ENCODE data around the gene STX5.
"Not testable (repeated sequence)": the region's sequence is repeated elsewhere in the genome, so short reads cannot be mapped to it uniquely, and the experiment has no call there.

STX5 gene, protein sequence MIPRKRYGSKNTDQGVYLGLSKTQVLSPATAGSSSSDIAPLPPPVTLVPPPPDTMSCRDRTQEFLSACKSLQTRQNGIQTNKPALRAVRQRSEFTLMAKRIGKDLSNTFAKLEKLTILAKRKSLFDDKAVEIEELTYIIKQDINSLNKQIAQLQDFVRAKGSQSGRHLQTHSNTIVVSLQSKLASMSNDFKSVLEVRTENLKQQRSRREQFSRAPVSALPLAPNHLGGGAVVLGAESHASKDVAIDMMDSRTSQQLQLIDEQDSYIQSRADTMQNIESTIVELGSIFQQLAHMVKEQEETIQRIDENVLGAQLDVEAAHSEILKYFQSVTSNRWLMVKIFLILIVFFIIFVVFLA

DNA sequence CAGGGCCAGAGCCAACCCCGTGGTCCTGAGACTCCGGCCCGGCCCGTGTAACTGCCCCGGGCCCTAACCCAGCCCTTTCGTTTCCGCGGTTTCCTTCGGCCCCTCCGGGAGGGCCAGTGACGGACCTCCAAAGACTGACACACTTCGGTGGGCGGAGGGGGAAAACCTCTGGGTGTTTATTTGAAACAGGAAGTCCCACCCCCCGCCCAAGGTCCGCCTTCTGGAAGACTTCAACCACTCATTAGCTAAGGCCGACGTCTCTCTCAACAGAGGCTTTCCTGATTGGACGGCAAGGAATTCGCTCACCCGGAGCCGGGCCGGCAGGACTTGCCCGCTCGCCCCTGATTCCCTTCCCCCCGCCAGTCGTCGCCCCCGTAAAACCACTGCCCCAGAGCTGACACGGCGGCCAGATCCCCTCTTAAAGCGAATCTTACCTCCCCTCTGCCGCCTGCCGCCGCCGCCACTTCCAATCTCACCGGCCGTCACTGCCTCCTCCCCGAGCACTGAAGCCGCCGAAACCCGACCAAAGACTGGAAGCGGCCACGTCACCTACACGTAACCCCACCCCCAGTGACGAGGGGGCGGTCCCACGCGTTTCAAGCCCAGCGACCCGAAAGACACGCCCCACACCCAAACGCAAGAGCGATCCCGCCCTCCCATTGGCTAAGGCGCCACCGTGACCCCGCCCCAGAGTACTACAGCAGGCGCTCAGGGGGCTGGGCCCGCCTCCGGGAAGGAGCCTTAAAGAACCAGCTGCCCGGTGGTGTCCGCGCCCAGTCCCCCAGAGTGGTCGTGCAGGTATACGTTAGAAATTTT lies at the start of gene STX5:
Gene STX5 (minus strand): TSS at position 532 of the 816 bp plus-strand sequence. CDS start 808 bp downstream, outside the sequence.
- FAIRE-seq, result peak; percentile 91

DNA sequence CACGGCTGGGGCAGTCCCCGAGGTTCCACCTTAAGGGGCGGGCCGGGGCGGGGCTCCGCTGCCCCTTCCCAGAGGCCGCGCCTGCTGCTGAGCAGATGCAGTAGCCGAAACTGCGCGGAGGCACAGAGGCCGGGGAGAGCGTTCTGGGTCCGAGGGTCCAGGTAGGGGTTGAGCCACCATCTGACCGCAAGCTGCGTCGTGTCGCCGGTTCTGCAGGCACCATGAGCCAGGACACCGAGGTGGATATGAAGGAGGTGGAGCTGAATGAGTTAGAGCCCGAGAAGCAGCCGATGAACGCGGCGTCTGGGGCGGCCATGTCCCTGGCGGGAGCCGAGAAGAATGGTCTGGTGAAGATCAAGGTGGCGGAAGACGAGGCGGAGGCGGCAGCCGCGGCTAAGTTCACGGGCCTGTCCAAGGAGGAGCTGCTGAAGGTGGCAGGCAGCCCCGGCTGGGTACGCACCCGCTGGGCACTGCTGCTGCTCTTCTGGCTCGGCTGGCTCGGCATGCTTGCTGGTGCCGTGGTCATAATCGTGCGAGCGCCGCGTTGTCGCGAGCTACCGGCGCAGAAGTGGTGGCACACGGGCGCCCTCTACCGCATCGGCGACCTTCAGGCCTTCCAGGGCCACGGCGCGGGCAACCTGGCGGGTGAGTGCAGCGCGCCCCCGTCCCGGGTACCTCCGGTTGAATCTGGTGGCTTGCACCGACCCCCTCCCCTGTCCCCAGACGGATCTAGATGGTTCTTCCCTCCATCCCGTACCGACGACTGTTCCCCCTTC lies 49.1 kb upstream of the STX5 start, which contains the start of gene SLC3A2:
Gene SLC3A2 (plus strand): TSS at position 94 of the 776 bp plus-strand sequence. CDS start 128 bp downstream, at position 222.
- no peak for FAIRE-seq

DNA sequence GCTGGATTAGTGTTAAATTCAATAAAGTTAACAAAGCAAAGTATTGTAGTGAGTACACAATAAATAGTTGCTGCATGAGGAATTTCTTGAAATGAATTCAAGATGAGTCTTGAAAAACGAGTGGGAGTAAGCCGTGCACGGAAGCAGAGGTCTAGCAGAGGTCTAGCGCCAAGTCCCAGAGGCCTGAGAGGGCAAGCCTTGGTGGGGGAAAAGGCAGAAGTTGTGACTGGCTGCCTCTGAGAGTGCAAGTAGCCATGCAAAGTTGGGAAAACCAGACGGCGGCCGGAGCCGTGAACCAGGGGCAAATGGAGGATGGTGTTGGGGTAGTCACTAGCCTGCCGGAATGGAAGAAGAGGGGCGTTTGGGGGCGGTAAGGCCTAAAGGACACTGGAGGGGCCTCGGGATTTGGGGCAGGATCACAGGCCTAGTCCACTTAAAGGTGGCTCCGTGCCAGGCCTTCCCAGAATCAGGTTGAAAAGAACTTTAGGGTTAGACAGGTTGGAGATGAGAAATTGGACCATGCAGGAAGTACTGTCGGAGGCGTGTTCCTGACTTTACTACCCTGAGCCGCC lies 48.5 kb upstream of the STX5 start:
- no peak for FAIRE-seq

DNA sequence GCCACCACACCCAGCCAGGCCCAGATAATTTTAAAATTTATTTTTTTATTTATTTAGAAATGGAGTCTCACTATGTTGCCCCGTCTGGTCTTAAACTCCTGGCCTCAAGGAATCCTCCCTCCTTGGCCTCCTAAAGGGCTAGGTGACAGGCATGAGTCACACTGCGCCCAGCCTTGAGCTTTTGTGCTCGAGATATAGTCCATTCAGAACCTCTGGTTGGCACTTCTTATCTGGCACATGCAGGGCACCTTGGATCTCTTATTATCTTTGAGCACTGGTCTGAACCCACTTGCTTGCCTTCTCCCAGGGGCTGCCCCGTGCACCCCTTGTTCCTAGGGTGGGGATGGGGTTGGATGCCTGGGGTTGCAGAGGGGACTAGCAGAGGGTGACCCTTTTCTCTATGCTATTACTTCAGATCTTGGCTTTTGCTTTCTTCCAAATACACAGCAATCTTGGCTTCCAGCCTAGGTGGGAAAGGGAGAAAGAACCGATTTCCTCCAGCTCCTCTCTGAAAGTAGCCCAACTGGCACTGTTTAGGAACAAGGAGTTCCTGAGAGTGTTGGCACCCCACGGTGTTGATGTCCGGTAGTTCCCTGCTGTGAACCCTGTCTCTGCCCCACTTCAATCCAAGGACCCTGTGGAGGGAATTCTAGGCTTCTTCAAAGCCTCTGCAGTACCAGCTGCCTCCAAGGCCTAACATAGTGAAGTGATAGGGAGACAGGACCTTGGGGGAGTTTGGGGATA lies 47.6 kb upstream of the STX5 start:
- no peak for FAIRE-seq

DNA sequence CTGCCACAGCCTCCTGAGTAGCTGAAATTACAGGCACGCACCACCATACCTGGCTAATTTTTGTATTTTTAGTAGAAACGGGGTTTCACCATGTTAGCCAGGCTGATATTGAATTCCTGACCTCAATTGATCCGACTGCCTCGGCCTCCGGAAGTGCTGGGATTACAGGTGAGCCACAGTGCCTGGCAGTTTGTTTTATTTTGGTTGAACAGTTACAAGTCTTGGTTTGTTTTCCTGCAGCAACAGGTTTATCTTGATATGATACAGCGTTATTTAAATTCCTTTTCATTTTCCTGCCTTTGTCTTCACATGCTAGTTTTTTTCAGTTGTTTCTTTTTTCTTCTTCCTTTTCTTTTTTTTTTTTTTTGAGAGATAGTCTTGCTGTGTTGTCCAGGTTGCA lies 44.9 kb upstream of the STX5 start:
- no peak for FAIRE-seq

DNA sequence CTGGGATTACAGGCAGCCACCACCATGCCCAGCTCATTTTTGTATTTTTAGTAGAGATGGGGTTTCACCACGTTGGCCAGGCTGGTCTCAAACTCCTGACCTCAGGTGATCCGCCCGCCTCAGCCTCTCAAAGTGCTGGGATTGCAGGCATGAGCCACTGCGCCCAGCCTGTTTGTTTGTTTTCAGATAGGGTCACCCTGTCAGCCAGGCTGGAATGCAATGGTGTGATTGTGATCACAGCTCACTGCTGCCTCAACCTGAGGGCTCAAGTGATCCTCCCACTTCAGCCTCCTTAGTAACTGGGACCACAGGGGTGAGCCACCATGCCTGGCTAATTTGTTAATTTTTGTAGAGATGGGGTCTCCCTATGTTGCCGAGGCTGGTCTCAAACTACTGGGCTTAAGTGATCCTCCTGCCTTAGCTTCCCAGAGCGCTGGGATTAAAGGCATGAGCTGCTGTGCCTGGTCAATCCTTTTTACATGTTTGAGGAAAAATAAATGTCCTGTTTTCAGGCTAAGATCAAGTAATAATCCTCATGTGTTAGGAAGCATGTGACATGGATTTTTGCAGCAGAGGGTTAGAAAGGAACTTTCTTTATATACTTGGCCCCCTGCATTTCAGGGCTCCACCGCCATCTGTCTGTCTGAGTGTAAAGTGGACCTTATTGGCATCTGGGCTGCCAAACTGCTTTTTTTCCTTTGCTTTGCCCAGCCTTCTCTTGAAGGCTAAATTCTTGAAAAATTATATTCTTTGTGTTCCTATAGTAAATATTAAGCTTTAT lies 44.0 kb upstream of the STX5 start:
- FAIRE-seq, result no peak

DNA sequence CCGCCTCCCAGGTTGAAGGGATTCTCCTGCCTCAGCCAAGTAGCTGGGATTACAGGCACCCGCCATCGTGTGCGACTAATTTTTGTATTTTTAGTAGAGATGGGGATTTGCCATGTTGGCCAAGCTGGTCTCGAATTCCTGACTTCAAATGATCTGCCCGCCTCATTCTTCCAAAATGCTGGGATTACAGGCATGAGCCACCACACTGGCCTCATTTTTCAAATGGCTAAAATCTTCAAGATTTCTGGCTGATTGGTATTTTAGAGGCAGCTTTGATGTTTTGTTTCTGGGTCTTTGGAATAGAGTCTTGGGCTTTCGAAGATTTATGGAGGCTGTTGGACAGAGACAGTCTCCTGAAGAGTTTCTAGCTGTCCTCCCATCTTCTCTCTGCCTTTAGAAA lies 43.0 kb upstream of the STX5 start:
- FAIRE-seq, result no peak

DNA sequence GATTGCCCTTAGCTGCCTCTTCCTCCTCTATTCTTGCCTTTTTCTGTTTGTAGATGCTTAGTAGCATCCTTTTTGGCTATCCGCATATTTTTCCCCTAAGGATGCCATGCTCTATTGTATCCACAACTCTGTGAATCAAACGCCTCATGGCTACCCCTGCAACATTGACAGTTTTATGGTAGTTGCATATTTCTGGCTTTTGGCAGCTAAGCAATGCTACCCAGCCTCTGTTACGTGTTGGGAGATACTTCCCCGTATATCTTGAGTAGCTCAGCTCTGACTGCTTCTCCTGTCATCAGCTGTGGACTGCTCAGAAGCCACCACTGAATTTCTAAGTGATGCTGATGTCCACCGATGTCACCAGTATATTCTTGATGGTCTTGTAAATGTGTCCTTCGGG lies 33.8 kb upstream of the STX5 start:
- no peak for FAIRE-seq

DNA sequence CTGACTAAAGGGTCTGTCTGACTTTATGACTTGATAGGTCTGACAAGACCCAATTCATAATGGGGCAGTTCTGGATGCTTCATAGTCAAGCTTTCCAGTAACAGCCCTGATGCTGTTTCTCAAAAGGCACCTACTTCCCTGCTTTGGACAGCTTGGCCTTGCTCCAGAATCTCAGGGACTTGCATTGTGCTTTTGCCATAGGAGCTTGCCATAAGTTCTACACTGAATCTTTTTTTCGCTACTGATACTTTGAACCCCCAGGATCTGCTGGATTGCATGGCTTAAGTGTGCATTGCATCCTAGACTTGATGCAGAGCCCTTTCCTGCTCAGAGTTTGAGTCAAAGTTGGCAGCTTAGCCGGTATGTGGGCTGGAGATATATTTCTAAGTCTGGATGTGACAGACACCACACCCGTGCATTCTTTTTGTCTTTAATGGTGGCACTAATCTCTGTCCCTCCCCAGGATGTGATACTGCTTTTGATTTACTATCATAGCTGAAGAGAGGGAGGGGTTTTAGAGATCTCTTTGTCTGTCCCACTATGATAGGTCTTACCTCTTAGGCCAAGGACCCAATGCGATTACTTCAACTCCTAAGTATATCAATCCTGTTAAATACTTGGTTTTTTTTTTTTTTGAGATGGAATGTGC lies 32.0 kb upstream of the STX5 start:
- FAIRE-seq, result no peak

DNA sequence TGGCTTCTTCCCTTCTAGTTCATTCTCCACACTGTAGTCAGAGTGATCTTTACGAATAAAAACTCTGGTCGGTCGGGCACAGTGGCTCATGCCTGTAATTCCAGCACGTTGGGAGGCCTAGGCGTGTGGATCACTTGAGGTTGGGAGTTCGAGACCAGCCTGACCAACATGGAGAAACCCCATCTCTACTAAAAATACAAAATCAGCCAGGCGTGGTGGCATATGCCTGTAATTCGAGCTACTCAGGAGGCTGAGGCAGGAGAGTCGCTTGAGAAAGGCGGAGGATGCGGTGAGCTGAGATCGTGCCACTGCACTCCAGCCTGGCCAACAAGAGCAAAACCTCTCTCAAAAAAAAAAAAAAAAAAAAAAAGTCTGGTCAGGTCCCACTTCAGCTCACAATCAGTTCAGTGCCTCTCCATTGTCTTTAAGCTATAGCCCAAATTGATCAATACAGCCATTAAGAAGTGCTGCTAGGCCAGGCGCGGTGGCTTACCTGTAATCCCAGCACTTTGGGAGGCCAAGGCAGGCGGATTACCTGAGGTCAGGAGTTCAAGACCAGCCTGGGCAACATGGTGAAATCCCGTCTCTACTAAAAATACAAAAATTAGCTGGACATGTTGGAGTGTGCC lies 29.8 kb upstream of the STX5 start:
- not testable (repeated sequence) for FAIRE-seq

DNA sequence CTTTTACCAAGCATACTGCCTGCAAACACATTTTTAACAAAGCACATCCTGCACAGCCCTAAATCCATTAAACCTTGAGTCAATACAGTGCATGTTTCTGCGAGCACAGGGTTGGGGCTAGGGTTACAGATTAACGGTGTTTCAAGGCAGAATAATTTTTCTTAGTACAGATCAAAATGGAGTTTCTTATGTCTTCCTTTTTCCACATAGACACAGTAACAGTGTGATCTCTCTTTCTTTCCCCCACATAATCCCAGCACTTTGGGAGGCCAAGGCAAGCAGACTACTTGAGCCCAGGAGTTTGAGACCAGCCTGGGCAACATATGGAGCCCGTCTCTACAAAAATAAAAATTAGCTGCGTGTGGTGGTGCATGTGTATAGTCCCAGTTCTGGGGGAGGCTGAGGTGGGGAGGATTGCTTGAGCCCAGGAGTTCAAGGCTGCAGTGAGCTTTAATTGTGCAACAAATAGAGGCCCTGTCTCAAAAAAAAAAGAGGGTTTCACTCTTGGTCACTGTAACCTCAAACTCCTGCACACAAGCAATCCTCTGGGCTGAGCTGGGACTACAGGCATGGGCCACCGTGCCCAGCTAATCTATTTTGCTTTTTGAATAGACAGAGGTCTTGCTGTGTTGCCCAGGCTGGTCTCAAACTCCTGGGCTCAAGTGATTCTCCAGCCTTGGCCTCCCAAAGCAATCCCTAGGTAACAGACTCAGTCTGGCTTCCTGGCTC lies 29.1 kb upstream of the STX5 start:
- FAIRE-seq, result no peak

DNA sequence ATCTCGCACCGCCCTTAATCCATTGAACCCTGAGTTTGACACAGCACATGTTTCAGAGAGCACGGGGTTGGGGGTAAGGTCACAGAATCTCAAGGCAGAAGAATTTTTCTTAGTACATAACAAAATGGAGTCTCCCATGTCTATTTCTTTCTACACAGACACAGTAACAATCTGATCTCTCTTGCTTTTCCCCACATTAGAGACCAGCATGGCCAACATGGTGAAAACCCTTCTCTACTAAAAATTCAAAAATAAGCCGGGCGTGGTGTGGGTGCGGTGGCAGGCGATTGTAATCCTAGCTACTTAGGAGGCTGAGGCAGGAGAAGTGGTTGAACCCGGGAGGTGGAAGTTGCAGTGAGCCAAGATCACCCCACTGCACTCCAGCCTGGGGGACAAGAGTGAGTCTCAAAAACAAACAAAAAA lies 27.4 kb upstream of the STX5 start:
- not testable (repeated sequence) for FAIRE-seq

DNA sequence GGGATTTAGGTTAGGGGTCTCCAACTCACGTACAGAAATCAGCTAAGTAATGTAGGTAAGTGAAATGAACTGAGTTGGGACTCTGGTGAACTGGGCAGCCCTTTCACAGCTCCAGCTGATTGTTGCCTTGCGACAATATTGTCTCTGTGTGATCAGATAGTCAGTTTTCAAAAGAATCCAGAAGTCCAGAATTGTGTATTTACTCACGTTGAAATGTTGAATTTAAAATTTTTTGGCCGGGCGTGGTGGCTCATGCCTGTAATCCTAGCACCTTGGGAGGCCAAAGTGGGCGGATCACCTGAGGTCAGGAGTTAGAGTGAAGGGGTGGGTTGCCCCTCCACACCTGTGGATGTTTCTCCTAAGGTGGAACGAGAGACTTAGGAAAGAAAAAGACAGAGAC lies 26.4 kb upstream of the STX5 start:
- FAIRE-seq, result no peak

DNA sequence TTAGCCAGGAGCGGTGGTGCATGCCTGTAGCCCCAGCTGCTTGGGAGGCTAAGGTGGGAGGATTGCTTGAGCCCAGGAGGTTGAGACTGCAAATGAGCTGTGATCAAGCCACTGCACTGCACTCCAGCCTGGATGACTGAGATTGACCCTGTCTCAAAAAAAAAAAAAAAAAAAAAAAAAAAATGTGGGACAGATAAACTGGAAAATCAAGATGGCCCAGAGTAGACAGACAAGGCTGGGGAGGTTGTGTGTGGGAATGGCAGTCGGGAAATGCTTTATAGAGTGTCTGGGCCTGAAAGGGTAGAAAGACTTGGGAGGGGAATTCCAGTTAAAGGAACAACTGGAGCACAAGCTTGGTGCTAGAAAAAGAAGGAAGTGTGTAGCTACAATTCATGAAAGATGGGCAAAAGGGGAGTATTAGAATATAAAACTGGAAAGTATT lies 25.7 kb upstream of the STX5 start:
- no peak for FAIRE-seq

DNA sequence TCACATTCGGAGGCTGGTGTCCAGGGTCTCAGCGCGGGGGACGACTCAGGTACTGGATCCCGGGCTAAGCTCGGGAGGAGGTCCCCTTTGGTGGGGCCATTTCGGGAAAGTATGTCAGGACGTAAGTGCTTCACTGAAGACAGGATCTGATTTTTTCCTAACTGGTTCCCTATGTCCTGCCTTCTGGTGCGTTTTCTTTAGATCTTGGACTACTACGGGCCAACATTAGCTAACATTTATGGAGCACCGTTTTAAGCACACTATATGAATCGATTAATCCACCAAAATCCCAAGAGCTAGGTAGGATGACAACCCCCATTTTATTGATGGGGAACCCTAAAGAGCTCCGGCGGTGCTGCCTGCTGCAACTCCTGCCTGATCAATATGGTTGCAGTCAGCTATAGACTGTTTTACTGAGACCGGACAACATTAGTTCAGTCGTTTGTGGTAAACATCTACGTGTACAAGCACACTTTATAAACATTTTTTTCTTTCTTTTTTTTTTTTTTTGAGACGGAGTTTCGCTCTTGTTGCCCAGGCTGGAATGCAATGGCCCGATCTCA lies 24.6 kb upstream of the STX5 start:
- FAIRE-seq, result no peak

DNA sequence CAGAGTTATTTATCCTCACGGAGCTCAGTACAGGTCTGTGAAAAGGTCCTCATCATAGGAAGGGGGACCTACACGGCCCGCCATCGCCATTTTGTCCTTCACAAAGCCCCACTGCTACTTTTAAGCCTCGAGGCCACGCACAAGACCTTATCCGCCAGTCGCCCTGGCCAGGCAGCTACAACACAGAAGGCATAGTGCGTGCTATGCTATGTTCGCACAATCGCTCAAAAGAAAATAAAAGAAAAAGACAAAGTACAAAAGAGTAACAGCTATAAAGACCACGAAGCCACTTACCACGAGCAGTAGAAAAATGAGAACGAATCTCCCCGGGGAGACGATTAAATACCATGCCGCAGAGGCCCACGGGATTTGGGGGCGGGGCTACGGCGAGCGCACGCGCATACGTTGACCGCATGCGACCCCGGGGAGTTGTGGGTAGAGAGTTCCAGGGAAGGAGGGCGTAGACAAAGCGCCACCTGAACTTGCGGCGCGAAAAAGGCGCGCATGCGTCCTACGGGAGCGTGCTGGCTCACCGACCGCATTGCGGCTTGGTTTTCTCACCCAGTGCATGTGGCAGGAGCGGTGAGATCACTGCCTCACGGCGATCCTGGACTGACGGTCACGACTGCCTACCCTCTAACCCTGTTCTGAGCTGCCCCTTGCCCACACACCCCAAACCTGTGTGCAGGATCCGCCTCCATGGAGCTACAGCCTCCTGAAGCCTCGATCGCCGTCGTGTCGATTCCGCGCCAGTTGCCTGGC lies 23.9 kb upstream of the STX5 start:
- peak; percentile 82 for FAIRE-seq

DNA sequence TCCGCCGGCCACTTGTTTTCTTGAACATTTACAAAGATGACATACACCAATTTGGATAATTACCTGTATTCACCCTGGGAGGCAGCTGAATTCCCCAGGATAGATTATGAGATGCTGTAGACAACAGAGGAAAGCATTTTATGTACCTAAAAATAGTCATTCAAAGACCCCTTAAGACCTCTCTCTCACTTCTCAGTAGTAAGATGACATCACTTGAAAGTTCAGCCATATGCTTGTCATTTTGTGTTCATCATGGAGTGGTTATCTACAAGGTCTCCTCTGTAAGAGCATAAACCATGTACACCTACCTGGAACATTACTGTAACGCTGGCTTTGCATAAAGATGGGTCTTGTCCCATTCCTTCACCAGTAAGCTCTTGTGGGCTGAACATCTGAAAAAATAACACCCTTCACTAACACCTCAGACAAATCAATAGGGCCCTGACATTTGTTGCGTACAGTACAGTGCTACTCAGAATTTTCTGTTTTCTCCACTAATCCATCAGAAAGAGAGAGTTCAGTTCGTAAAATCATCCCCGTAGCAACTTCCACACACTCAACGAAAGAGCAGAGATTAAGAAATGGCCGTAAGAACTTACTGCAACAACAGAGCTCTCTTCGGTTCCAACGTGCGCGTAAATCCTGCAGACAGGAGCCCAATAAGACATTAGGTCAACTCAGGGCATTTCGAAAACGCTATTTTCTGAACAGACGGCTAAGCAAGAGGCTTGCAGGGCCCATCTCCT lies 23.1 kb upstream of the STX5 start:
- FAIRE-seq, result no peak

Measured in endometrium (tissue), 2 donors.